Muscle layer of duodenum (tissue), 2 donors: ENCODE measurements around the gene STOM.
"Not testable (repeated sequence)": the region's sequence is repeated elsewhere in the genome, so short reads cannot be mapped to it uniquely, and the experiment has no call there.

ENCODE experiments used
- H3K27ac ChIP-seq: one replicate; pipeline ENCODE4 v1.7.0; 2013; ENCODE audit warnings: mild to moderate bottlenecking, low read length
- H3K27me3 ChIP-seq: one replicate; pipeline ENCODE4 v1.7.0; 2013; ENCODE audit warnings: low read depth, mild to moderate bottlenecking, control low read depth, low read length
- H3K36me3 ChIP-seq, 2 donors: one replicate each; pipeline ENCODE4 v1.7.0; 2013; ENCODE audit warnings: low read length in 2 of 2, control low read depth in 1 of 2, mild to moderate bottlenecking in 1 of 2; ENCODE audit not compliant: insufficient read depth in 2 of 2, control insufficient read depth in 1 of 2
- H3K4me1 ChIP-seq, 2 donors: one replicate each; pipeline ENCODE4 v1.7.0; 2013; ENCODE audit warnings: low read length in 2 of 2, mild to moderate bottlenecking in 2 of 2, control low read depth in 1 of 2, moderate library complexity in 1 of 2; ENCODE audit not compliant: insufficient read depth in 2 of 2, control insufficient read depth in 1 of 2
- H3K4me3 ChIP-seq, 2 donors: one replicate each; pipeline ENCODE4 v1.7.0; 2013; ENCODE audit warnings: low read length in 2 of 2, low read depth in 1 of 2, mild to moderate bottlenecking in 1 of 2
- H3K9me3 ChIP-seq, 2 donors: one replicate each; pipeline ENCODE4 v1.7.0; 2013; ENCODE audit warnings: low read length in 2 of 2, control low read depth in 1 of 2, mild to moderate bottlenecking in 1 of 2; ENCODE audit not compliant: control insufficient read depth in 1 of 2
- donor health status: healthy.

Gene STOM

DNA sequence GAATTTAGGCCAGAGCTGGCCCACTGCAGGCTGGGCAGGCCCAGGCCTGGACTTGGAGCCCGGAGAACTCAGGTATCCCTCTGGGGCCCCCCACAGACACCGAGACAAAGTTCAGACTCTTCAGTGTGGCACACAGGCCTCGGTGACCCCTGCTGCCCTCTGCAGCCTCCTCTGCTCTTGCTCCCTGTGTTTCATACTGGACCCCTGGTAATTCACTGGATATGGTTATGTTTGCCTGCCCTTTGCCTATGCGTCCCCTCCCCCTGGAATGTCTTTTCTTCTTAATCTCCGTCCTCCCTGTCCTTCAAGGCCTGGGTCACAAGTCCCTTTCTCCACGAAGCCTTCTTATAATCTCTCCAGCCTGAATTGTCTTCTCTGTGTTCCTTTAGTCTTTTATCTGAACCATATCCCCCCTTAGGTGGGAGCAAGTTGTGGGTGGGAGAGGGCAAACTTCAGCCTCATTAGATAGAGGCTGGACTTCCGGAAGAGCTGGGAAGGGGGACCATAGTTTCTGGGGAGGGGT is 72.0 kb downstream of the STOM start:
- H3K27ac ChIP-seq, result peak overlapping the region; percentile 53
- H3K36me3 ChIP-seq, result peaks cover 11% of the 10 kb centered on the region in 2 donors
- no peaks in the 10 kb centered on the region for H3K9me3 ChIP-seq
- H3K27me3 ChIP-seq, result no peaks in the 10 kb centered on the region
- no peak overlapping the region for H3K4me3 ChIP-seq
- H3K4me1 ChIP-seq, result peaks cover 21 to 86% of the 10 kb centered on the region in 2 donors

DNA sequence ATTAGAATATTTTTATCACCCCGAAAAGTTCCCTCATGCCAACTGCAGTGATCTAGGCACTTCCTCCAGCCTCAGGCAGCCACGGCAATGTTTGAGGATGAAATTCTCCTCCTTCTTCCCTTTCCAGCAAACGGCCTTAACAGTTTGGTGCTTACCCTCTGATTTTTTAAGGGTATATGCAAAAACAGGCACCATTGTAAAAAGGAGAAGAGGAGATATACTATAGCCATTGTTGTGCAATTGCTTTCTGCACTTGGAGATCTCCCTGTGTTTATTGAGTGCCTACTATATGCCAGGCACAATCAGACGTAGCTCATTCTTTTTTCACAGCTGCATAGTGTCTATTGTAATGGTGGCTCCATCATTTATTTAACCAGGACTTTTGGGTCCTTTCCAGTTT is 72.7 kb downstream of the STOM start:
- peaks cover 4% of the 10 kb centered on the region in 2 donors for H3K36me3 ChIP-seq
- no peak overlapping the region for H3K4me3 ChIP-seq
- H3K4me1 ChIP-seq, result peaks cover 26 to 80% of the 10 kb centered on the region in 2 donors
- H3K9me3 ChIP-seq, result no peaks in the 10 kb centered on the region
- H3K27me3 ChIP-seq, result no peaks in the 10 kb centered on the region
- H3K27ac ChIP-seq, result no peak overlapping the region

DNA sequence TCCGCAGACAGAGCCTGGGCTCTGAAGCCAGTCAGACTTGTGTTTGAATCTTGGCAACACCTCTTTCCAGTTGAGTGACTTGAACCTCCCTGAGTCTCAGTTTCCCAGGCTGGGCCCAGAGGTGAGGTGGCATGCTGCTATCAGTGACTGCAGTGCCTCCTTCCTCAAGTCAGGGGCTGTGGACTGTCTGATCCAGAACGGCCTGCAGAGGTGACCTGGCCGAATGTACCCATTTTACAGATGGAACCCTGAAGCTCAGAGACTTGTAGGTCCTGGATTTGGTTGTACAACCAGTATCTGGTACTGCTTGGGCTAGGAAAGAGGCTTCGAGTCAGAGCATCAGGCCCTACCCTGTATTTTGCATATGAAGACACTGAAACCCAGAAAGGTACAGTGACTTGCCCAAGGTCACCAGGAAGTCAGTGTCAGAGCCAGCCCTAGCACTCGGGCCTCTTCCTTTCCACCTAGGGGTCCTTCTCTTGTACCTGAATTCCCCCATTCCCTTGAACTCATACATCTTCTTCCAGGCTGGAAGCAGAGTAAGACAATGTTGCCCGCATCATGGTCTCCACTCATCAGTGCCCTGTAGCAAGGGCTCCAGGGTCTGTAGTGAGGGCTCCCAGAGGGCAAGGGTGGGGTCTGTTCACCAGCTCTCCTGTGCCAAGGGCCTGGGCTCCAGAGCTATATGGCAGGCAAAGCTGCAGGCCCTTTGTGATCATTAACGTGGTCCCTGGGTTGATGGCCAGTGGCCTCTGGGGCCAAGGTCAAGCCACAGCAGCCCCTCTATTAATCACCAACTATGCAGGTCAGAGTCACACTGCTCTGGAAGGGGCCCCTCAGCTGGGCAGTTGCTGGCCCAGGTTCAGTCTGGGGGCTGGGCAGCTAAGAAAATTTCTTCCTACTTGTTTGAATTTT is 73.6 kb downstream of the STOM start:
- Histone ChIP-seq H3K27ac (peak overlapping the region; percentile 77), H3K4me3 (peak overlapping the region in 1 of 2 donors; percentile 30), H3K27me3 (no peaks in the 10 kb centered on the region), H3K9me3 (no peaks in the 10 kb centered on the region), H3K4me1 (peaks cover 26 to 71% of the 10 kb centered on the region in 2 donors), H3K36me3 (no peaks in the 10 kb centered on the region)

DNA sequence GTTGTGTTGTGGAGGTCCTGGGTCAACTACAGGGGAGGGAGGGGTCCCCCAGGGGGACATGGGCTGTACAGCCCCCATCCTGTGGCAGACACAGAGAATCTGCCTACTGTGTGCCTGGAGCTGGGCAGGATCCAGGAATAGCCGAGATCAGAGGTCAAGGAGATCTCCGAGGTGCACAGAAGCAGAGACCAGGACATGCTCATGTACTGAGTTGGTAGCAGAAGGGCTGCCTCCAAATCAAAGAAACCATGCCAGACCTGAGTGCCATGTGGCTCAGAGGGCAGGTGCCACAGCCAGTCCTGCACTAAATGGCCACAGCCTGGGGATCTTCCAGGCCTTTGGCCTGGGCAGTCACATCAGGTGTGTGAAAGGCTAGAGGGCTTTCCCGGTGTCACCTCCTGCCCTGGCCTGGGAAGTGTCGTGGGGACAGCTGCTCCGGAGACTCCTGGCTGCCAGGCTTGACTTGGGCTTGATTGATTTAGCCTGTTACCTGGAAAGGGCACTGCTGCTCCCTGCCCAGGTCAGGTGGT is 74.3 kb downstream of the STOM start:
- Histone ChIP-seq H3K4me1 (peaks cover 26 to 66% of the 10 kb centered on the region in 2 donors), H3K27me3 (no peaks in the 10 kb centered on the region), H3K36me3 (no peaks in the 10 kb centered on the region), H3K27ac (peak overlapping the region; percentile 77), H3K9me3 (no peaks in the 10 kb centered on the region), H3K4me3 (peak overlapping the region in 1 of 2 donors; percentile 30)

DNA sequence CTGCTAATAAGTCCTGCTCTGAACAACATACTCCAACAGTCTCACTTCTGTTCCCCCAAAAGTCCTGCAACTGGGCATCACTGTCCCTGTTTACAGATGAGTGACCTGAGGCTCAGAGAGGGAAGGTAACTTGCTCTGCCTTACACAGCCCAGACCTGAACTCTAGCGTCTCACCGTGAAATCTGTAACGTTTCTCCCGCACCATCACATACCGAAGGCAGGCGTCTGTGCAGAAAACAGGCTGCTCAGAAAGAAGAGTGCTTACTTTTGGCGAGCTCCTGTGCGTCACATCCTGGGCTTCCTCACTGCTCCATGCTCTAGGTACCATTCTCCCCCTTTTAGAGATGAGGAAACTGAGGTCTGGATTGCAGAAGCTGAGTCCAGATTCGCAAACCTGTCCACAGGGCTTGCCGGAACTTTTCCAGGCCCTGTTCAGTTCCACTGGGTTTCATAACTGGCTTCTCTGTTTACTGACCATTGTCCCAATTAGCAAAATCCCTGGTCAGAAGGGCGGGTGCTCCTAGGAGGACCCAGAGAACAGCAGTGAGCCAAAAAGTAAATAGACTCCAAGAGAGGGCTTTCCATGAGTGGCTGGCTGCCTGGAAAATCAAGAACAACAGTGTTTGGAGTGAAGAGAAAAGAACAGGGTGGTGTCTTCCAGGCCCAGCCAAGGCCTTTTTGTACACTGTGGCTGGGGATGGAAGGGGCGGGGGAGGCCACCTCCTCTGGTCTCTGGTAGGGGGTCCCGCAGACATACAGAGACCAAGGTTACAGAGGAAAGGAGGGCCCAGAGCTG is 75.0 kb downstream of the STOM start:
- peak overlapping the region; percentile 26 to 30 for H3K4me3 ChIP-seq
- no peaks in the 10 kb centered on the region for H3K9me3 ChIP-seq
- H3K27me3 ChIP-seq, result no peaks in the 10 kb centered on the region
- H3K4me1 ChIP-seq, result peaks cover 28 to 65% of the 10 kb centered on the region in 2 donors
- peak overlapping the region; percentile 77 for H3K27ac ChIP-seq
- H3K36me3 ChIP-seq, result no peaks in the 10 kb centered on the region

DNA sequence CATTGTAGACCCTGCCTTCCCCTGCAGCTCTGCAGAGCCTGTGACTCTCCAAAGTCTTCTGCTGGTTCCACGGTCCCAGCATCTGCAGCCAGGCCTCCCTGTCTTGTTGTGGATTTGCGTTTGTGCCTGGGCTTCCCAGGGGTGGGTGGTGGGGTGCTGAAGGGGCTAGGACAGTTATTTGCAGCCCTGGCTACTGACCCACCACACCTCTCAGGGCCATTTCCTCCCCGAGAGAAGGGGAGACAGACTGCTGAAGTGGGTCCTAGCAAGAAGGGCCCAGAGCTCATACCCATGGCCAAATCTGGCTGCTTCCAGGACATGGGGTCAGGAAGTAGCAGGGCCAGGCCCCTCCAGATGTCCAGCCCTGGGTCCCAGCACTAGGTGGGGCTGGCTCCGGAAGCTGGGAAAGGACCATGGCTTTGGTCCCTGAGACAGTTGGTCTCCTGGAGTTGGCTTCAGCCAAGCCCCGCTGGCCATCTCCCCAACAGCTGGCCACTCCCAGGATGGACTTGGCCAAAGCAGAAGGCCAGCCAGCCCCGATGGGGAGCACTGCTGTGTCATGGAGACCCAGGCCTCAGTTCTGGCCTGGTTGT is 75.8 kb downstream of the STOM start:
- Histone ChIP-seq H3K27me3 (no peaks in the 10 kb centered on the region), H3K4me3 (peak overlapping the region in 1 of 2 donors; percentile 10), H3K4me1 (peaks cover 36 to 72% of the 10 kb centered on the region in 2 donors), H3K36me3 (no peaks in the 10 kb centered on the region), H3K9me3 (no peaks in the 10 kb centered on the region), H3K27ac (peak overlapping the region; percentile 77)

DNA sequence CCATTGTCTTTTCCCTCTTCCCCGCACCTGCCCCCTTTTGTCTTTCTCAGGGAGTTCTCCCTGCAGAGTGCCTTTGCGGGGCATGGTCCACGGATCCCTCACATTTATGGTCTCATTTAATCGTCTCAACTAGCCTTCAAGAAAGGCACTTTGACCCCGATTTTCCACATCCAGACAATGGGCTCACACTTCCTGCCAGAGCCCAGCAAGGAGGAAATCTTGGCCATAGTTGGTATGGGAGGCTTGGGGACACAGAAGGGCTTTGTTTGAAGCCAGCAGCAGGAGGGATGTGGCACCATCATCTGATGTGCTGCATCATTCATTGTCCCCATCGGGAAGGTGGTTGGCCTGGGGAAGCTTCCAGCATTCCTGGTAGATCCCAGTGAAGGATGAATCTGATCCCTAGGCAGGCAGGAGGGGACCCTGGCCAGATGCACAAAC is 77.2 kb downstream of the STOM start:
- peaks cover 0 to 5% of the 10 kb centered on the region in 2 donors for H3K36me3 ChIP-seq
- H3K4me3 ChIP-seq, result no peak overlapping the region
- peaks cover 50 to 72% of the 10 kb centered on the region in 2 donors for H3K4me1 ChIP-seq
- H3K27ac ChIP-seq, result no peak overlapping the region
- H3K9me3 ChIP-seq, result no peaks in the 10 kb centered on the region
- H3K27me3 ChIP-seq, result no peaks in the 10 kb centered on the region

DNA sequence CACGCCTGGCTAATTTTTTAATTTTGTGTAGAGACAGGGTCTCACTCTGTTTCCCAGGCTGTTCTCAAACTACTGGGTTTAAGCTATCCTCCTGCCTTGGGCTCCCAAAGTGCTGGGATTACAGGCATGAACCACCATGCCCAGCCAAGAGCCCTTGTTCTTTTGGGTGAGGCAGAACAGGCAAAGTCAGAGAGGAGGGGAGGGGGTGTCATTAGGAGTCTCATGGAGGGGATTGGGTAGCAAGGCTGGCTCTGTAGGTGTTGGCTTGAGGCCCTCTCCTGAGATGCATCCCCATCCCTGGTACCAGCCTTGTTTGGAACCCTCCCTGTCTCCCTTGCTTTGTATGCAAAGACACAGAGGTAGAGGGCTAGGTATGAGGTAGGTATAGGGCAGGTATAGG is 78.0 kb downstream of the STOM start:
- H3K27ac ChIP-seq, result no peak overlapping the region
- no peak overlapping the region for H3K4me3 ChIP-seq

DNA sequence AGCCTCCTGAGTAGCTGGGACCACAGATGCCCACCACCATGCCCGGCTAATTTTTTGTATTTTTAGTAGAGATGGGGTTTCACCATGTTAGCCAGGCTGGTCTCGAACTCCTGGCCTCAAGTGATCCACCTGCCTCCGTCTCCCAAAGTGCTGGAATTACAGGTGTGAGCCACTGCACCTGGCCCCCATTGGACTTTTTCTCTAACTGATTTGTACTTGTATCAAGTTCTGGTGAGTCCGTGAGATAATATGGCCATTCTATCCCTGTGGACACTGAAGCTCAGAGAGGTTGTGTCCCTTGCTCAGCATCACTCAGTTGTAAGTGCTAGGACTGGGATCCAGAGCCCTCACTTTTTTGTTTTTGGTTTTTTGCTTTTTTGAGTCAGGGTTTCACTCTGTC is 78.5 kb downstream of the STOM start:
- H3K4me1 ChIP-seq, result peaks cover 56 to 67% of the 10 kb centered on the region in 2 donors
- not testable (repeated sequence) for H3K27me3 ChIP-seq, H3K4me3 ChIP-seq, H3K9me3 ChIP-seq, H3K27ac ChIP-seq, H3K36me3 ChIP-seq

More for the DNA sequence above, 78.0 kb downstream of the STOM start:
- peaks cover 52 to 72% of the 10 kb centered on the region in 2 donors for H3K4me1 ChIP-seq
- H3K36me3 ChIP-seq, result peaks cover 0 to 6% of the 10 kb centered on the region in 2 donors
- no peaks in the 10 kb centered on the region for H3K9me3 ChIP-seq
- no peaks in the 10 kb centered on the region for H3K27me3 ChIP-seq

DNA sequence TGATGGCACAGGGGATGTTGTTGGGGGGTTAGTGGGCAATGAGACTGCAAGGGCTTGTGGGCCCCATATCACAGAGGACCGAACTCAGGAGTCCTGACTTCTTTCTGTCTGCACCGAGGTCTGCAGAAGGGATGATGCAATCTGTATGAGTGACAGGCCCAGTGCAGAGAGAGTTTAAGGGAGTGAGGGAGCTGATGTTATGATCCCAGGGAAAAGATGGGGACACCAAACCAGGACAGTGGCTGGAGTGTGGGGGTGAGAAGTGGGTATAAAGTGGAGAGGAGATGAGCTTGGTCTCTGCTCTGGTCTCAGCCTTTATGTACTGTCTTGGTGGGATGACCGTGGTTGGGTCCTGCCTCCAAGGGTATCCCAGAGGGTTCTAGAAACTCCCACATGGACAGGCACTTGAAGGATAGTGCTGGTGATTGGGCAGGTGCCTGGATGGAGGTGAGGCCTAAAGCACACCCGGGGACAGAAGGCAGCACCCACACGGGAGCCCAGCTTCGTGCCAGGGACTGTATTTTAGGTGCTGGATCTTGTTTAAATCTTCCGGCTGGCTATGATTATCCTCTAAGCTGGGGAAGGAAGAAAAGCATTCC is 80.2 kb downstream of the STOM start:
- H3K9me3 ChIP-seq, result no peaks in the 10 kb centered on the region
- H3K27ac ChIP-seq, result peak overlapping the region; percentile 96
- peaks cover 0 to 19% of the 10 kb centered on the region in 2 donors for H3K36me3 ChIP-seq
- peak overlapping the region in 1 of 2 donors; percentile 30 for H3K4me3 ChIP-seq
- peaks cover 57 to 64% of the 10 kb centered on the region in 2 donors for H3K4me1 ChIP-seq
- no peaks in the 10 kb centered on the region for H3K27me3 ChIP-seq
